ENCODE data around the gene FOXB1. TPM values are rescaled to one million over a fixed set of nuclear protein-coding genes. Genes with fewer than 3 reads are reported as not detected.
A peak's percentile ranks its signal among the peaks of the same experiment; 100 is the strongest.

The FOXB1 gene
- total and polyA plus RNA-seq, 2 experiments from 2014 or later = 4.7 to 6.7 TPM

DNA sequence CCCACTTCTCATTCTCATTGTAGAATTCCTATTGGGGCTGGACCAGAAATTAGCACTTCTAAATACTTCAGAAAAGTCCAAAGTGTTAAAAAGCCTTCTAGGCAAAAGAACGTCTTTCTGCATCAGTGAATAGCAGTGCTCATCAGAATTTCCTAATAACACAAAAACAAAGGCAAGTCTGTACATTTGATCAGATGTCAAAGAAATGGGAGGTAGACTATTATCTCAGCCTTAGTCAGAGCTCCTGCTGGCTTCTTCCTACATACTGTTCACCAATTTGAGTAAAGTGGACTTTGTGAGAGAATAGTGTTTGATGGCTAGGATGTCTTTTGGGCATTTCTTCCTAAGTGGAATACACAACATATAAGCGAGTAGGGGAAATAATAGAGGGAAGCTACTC lies 48.7 kb downstream of the FOXB1 start (continued):
- TF ChIP-seq, protein P1, sequence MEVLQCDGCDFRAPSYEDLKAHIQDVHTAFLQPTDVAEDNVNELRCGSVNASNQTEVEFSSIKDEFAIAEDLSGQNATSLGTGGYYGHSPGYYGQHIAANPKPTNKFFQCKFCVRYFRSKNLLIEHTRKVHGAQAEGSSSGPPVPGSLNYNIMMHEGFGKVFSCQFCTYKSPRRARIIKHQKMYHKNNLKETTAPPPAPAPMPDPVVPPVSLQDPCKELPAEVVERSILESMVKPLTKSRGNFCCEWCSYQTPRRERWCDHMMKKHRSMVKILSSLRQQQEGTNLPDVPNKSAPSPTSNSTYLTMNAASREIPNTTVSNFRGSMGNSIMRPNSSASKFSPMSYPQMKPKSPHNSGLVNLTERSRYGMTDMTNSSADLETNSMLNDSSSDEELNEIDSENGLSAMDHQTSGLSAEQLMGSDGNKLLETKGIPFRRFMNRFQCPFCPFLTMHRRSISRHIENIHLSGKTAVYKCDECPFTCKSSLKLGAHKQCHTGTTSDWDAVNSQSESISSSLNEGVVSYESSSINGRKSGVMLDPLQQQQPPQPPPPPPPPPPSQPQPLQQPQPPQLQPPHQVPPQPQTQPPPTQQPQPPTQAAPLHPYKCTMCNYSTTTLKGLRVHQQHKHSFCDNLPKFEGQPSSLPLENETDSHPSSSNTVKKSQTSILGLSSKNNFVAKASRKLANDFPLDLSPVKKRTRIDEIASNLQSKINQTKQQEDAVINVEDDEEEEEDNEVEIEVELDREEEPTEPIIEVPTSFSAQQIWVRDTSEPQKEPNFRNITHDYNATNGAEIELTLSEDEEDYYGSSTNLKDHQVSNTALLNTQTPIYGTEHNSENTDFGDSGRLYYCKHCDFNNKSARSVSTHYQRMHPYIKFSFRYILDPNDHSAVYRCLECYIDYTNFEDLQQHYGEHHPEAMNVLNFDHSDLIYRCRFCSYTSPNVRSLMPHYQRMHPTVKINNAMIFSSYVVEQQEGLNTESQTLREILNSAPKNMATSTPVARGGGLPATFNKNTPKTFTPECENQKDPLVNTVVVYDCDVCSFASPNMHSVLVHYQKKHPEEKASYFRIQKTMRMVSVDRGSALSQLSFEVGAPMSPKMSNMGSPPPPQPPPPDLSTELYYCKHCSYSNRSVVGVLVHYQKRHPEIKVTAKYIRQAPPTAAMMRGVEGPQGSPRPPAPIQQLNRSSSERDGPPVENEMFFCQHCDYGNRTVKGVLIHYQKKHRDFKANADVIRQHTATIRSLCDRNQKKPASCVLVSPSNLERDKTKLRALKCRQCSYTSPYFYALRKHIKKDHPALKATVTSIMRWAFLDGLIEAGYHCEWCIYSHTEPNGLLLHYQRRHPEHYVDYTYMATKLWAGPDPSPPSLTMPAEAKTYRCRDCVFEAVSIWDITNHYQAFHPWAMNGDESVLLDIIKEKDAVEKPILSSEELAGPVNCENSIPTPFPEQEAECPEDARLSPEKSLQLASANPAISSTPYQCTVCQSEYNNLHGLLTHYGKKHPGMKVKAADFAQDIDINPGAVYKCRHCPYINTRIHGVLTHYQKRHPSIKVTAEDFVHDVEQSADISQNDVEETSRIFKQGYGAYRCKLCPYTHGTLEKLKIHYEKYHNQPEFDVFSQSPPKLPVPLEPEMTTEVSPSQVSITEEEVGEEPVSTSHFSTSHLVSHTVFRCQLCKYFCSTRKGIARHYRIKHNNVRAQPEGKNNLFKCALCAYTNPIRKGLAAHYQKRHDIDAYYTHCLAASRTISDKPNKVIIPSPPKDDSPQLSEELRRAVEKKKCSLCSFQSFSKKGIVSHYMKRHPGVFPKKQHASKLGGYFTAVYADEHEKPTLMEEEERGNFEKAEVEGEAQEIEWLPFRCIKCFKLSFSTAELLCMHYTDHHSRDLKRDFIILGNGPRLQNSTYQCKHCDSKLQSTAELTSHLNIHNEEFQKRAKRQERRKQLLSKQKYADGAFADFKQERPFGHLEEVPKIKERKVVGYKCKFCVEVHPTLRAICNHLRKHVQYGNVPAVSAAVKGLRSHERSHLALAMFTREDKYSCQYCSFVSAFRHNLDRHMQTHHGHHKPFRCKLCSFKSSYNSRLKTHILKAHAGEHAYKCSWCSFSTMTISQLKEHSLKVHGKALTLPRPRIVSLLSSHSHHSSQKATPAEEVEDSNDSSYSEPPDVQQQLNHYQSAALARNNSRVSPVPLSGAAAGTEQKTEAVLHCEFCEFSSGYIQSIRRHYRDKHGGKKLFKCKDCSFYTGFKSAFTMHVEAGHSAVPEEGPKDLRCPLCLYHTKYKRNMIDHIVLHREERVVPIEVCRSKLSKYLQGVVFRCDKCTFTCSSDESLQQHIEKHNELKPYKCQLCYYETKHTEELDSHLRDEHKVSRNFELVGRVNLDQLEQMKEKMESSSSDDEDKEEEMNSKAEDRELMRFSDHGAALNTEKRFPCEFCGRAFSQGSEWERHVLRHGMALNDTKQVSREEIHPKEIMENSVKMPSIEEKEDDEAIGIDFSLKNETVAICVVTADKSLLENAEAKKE (CRISPR knock-in tag; IDR thresholded peaks at IDR 0.05) = no peak
- TF ChIP-seq NANOG (IDR thresholded peaks at IDR 0.05; ENCODE audit: borderline replicate concordance) = no peak
- no peak for TF ChIP-seq POLR2AphosphoS5 (IDR thresholded peaks at IDR 0.05; ENCODE audit: low read depth)

GRCh38 chr15:60054472-60054871 lies 50.4 kb downstream of the FOXB1 start:
- no peaks in the 10 kb centered on the region for H3K4me1 Mint-ChIP-seq
- H3K27ac Mint-ChIP-seq = no peak overlapping the region
- Histone ChIP-seq H3K4me2 (no peak overlapping the region), H2AFZ (0 out of 2 replicates have a peak overlapping the region, but pooled peaks have one; percentile 0), H3K79me2 (replicated peaks; ENCODE audit: insufficient read depth) (no peaks in the 10 kb centered on the region), H3K4me3 (no peak overlapping the region), H3K27me3 (ENCODE audit: insufficient read depth) (no peaks in the 10 kb centered on the region), H3K36me3 (ENCODE audit: insufficient read depth) (0 out of 2 replicates have a peak, but pooled peaks cover 7% of the 10 kb centered on the region), H3F3A (replicated peaks; ENCODE audit: low read depth) (no peaks in the 10 kb centered on the region), H3K9me2 (ENCODE audit: insufficient read depth) (no peaks in the 10 kb centered on the region; the same call in 1 of the 2 replicates), H3K4me1 (ENCODE audit: insufficient read depth) (no peaks in the 10 kb centered on the region), H4K20me1 (replicated peaks; ENCODE audit: insufficient read depth) (no peaks in the 10 kb centered on the region), H3K27ac (ENCODE audit: low read depth) (no peak overlapping the region)
- no peak overlapping the region for H3K4me3 Mint-ChIP-seq
- no peak for DNase-seq (ENCODE audit: low spot score)
- H3K9me3 Mint-ChIP-seq = peaks cover 12% of the 10 kb centered on the region; the same call in 2 of the 3 replicates
- peaks cover 10% of the 10 kb centered on the region; the same call in 2 of the 3 replicates for H3K36me3 Mint-ChIP-seq (ENCODE audit: low read depth)
- peaks cover 1% of the 10 kb centered on the region for H3K27me3 Mint-ChIP-seq (ENCODE audit: insufficient read depth, low read depth, poor library complexity)
- no peak for ATAC-seq
- TF ChIP-seq ZNF114 (CRISPR knock-in tag; IDR thresholded peaks at IDR 0.05) (no peak), JUNB (IDR thresholded peaks at IDR 0.05; ENCODE audit: unreplicated experiment) (no peak), POLR2AphosphoS5 (IDR thresholded peaks at IDR 0.05; ENCODE audit: low read depth) (no peak), ZNF331 (CRISPR knock-in tag; IDR thresholded peaks at IDR 0.05; ENCODE audit: low read depth) (no peak), NANOG (IDR thresholded peaks at IDR 0.05; ENCODE audit: borderline replicate concordance) (no peak), STAT1 (IDR thresholded peaks at IDR 0.05; ENCODE audit: unreplicated experiment) (no peak), EZH2phosphoT487 (IDR thresholded peaks at IDR 0.05; ENCODE audit: unreplicated experiment) (no peak)
- TF ChIP-seq, protein P1 (CRISPR knock-in tag; IDR thresholded peaks at IDR 0.05) = no peak
- TF ChIP-seq, protein P2, sequence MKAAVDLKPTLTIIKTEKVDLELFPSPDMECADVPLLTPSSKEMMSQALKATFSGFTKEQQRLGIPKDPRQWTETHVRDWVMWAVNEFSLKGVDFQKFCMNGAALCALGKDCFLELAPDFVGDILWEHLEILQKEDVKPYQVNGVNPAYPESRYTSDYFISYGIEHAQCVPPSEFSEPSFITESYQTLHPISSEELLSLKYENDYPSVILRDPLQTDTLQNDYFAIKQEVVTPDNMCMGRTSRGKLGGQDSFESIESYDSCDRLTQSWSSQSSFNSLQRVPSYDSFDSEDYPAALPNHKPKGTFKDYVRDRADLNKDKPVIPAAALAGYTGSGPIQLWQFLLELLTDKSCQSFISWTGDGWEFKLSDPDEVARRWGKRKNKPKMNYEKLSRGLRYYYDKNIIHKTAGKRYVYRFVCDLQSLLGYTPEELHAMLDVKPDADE (IDR thresholded peaks at IDR 0.05) = no peak
